HG03039 (cell line): ENCODE measurements around the gene CNTROB.

Experiments
- ATAC-seq: cut with Tn5 transposase; IDR thresholded peaks from one replicate; pipeline ENCODE4 v1.9.1; 2021; ENCODE audit warnings: mild to moderate bottlenecking, moderate library complexity; ENCODE audit not compliant: unreplicated experiment

The CNTROB gene

GRCh38 chr17:7903154-7904103 lies 28.6 kb upstream of the CNTROB start:
- ATAC-seq, result no peak

- no peak for ATAC-seq
These were observed 22.9 kb upstream of the CNTROB start for GRCh38 chr17:7909089-7909488.

GRCh38 chr17:7910281-7910680 lies 21.7 kb upstream of the CNTROB start:
- ATAC-seq, result no peak

- no peak for ATAC-seq
These were observed 21.3 kb upstream of the CNTROB start for GRCh38 chr17:7910711-7911110.

GRCh38 chr17:7911116-7911515 lies 20.9 kb upstream of the CNTROB start:
- ATAC-seq, result no peak

- no peak for ATAC-seq
These were observed 19.0 kb upstream of the CNTROB start for GRCh38 chr17:7912927-7913524.

GRCh38 chr17:7915179-7915610 lies 16.8 kb upstream of the CNTROB start:
- no peak for ATAC-seq

- peak; percentile 79 for ATAC-seq
These were observed 16.2 kb upstream of the CNTROB start, which contains the start of gene RNF227 for GRCh38 chr17:7915611-7916384. Gene RNF227, minus strand, starts transcription at chr17:7916289. Its CDS starts 94 bp downstream, at chr17:7916195.

GRCh38 chr17:7916385-7916682 lies 15.7 kb upstream of the CNTROB start:
- no peak for ATAC-seq

GRCh38 chr17:7916808-7917207 lies 15.2 kb upstream of the CNTROB start:
- ATAC-seq, result no peak

GRCh38 chr17:7922269-7922844 lies 9.6 kb upstream of the CNTROB start:
- no peak for ATAC-seq

GRCh38 chr17:7922845-7923628 lies 9.0 kb upstream of the CNTROB start:
- no peak for ATAC-seq

- ATAC-seq, result no peak
These were observed 4.4 kb upstream of the CNTROB start for GRCh38 chr17:7927596-7927995.

- ATAC-seq, result no peak
These were observed 2.6 kb upstream of the CNTROB start, which contains the start of gene KCNAB3 for GRCh38 chr17:7929158-7930023. Gene KCNAB3, minus strand, starts transcription at chr17:7929856. Its CDS starts 421 bp downstream, at chr17:7929435.

GRCh38 chr17:7930841-7931631 lies 970 bp upstream of the CNTROB start:
- no peak for ATAC-seq

GRCh38 chr17:7932483-7932891 lies 481 bp downstream of the CNTROB start:
- ATAC-seq, result no peak

- no peak for ATAC-seq
These were observed 943 bp downstream of the CNTROB start for GRCh38 chr17:7932949-7933348.

- ATAC-seq, result no peak
These were observed 3.9 kb downstream of the CNTROB start for GRCh38 chr17:7935859-7936258.

GRCh38 chr17:7940034-7940433 lies 8.0 kb downstream of the CNTROB start:
- ATAC-seq, result no peak
